T-helper 2 cell treated with Interferon-gamma antibody and Interleukin-4, amounts not matched to agents 100 ng/mL and 5 ng/mL, for 36 hours (primary cell): ENCODE results near the gene PRICKLE4. TPM values are rescaled to one million over a fixed set of nuclear protein-coding genes. Genes with fewer than 3 reads are reported as not detected.

Experiments used
- intact Hi-C: fragments of 100-400 bp; cut with micrococcal nuclease; formaldehyde crosslinking; loops from one replicate; pipeline ENCODE4 v1.15.1; 2023
- total RNA-seq: library from RNA; stranded (reverse); gene quantifications from 2 replicates; pipeline ENCODE4 v1.2.3, GENCODE V29; 2022

PRICKLE4 gene
- total RNA-seq, 1 donor from 2014 or later = not detected

DNA sequence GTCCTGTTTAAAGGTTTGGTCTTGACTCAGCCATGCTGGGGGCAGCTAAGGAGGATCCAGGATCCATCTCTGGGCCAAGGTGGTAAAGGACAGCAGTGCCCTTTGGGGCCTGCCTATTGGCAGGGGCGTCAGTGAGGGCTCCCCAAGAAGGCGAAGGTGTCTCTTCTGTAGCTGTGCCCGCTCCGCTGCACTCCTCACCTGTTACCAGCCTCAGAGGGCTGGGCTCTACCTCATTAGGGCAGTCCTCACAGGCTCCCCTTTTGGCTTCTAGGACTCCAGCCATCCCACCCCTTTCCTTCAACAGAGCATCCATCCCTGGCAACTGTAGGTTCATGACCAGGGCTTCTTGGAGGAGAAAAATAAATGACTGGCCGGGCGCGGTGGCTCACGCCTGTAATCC, 11.2 kb upstream of the PRICKLE4 start:
- intact Hi-C loops = no loop called here

DNA sequence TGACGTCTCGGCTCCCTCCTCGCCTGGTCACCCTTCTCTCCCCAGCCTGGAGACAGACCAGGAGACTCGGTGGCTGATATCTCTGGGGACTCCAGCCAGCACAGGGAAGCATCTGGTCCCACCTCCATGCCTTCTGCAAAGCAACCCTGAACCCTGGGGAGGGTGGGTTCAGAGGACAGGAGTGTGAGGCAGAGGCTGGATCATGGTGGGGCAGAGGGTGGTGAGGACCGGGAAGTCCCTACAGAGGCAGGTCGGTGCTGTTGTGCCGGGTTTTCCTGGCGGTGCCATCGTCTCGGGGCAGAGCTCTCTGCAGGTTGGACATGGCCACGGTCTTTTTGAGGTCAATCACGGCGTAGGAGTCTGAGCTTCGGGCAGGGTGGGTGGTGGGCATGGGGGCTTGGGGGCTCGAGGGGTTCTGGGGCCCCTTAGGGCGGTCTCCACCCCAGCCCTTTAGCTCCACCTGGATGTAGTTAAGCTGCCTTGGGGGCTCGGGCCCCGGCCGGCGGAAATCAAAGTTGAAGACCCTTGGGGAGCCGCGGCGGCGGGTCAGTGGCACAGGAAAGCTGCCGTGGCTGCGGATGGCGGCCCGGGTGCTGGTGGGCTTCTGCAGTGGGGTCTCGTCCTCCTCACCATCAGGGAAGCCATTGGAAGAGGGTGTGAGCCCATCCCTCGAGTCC, 10.1 kb upstream of the PRICKLE4 start:
- intact Hi-C loops = no loop called here

DNA sequence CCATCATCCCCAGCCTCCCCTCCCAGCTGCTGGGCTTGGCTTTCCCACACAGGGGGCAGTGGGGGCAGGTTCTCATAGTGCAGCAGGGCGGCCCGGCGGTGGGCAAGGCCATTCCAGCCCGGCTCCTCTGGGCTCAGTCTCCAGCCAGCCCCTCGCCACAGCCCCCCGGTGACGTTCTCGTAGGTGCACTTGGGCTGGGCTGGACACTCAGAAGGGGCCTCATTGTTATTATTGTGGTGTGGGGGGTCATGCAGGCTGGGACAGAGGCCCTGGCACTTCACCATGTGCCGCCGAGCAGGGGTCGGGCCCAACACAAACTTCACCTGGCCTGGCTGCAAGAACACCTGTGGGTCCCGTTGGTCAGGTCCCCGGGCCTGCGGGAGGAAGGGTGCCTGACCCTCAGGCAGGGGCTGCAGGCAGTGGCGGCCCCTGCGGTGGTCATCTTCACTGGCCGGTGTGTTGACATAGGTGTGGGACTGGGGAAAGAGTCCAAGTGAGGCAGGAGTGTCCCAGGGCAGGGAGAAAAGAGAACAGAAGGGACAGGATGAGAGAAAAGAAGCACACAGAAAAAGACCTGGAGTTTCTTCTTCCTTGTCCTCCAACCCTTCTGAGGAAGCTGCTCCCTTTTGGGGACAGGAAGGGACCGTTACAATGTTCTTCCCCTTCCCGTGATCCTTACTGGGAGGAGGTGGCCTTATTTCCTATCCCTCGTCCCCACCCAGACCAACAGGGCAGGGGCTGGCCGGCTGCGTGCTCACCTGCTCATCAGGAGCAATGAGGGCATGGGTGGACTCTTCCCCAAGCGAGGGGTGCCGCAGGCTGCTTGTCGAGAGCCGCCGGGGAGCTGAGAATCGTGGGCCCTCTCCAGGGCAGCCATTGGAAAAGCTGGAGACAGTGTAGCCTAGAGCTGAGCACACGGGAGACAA, 9.3 kb upstream of the PRICKLE4 start:
- intact Hi-C loops = no loop called here

DNA sequence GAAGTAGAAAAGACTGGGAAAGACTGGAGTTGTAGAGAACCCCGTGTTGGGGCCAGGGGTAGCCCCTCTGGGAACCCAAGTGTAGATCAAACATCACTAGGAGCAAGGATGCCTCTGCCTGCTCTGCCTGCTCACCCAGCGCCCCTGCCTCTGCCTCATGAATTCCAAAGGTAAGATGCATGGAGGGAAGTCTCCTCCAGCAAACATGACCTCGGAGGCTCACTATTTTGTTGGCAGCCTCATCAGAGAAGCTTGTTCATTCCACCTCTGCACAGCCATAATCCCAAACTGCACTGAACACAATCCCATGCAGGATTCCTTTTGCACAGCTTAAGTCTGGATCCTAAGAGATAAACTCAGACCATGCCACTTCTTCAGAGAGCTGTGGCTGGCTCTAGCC, 5.7 kb upstream of the PRICKLE4 start:
- intact Hi-C loops = no loop called here

DNA sequence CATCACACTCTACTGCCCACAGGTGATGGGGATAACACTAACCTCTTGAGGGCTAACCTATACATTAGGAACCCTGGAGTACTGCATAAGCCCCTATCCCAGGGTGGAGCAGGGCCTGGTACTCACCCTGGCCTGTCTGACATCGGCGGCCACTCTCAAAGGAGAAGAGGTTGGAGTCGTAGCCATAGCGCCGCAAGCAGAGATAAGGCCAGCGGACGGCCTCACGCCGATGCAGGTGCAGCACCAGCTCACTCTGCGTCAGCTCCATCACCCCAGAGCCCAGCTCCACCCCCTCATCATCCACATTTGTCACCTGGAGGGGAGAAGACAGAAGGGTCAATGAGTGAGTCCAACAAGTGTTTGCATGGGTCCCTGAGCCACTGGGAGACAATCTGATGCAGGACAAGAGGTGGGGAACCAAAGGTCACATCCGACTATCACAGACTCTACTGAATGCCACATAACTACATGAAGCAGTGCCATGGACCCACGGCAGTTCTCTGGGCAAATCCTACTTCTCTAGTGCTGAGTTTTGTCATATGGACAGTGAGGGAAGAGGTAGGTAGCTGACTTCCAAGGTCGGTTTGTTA, 5.2 kb upstream of the PRICKLE4 start:
- intact Hi-C loops = no loop called here

DNA sequence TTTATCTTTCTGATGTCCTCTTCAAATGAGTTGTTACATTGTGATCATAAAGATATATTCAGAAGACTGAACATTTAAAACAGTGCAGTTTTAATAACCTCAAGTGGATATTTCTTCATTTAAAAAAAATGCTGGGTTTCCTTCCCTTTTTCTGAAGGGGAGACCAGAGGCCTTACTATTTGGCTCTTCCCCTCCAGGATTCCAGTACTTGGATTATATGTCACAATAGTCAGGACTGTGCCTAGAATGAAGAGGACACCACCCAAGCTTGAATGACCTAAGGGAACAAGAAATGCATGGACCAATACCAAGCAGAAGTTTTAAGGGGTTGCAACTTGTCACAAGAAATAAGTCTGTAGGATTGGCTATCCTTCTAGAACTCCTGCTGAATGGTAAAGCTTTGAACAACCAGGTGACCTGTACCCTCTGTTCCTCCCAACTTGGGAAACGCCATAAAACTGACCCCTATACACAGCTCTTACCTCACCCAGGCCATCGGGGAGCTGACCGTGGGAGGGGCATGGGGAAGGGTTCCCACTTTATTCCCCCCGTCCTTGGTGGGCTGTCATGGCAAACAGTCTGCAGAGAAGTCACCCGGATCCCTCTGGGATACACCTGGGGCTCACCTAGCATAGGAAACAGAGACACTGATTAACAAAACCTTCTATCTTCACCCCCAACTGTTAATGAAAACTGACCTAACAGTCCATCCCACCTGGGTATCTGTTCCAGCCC, 2.9 kb upstream of the PRICKLE4 start:
- intact Hi-C loops = loop anchor here (2.0 kb wide), 1 partner anchor 95 kb away; no protein-coding TSS in a partner anchor

DNA sequence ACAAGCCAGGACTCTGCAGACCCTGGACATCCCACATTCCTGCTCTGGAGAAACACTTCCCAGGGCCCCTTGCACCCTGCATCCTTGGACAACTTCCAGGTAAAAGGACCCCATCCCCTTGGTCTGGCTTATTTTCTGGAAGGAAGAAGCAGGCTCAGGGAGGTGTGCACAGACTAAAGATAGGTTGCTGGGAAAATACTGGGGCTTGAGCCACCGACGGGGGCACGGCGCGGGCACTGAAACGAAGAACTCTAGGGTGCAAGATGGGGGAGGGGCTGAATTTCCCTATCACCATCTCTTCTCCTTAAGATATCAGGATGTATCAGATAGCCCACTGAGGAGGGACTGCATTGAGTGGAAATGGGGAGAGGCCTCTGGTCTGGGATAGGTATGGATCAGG, 1.7 kb upstream of the PRICKLE4 start:
- intact Hi-C loops = loop anchor here (1.0 kb wide), 2 partner anchors 8 to 387 kb away; partner anchors contain the start of gene TOMM6

DNA sequence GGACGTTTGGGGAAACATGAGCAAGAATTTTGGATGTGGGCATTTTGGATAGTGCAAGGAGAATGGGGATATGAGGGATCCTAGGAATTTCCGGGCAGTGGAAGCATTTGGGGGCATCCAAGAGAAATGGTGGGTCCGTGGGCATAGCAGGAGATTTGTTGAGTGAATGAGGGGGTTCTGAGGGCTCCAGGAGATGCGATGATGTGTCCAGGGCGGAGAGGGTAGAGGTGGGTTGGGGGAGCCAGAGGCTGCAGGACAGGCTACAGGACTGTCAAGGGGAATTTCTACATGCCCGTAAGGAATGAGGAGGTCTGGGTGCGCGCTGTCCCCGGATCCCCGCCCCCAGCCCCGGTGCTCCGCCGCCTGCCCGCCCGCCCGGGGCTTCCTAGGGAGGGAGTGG, 1.2 kb upstream of the PRICKLE4 start:
- intact Hi-C loops = loop anchor here (1.0 kb wide), 2 partner anchors 8 to 387 kb away; partner anchors contain the start of gene TOMM6

DNA sequence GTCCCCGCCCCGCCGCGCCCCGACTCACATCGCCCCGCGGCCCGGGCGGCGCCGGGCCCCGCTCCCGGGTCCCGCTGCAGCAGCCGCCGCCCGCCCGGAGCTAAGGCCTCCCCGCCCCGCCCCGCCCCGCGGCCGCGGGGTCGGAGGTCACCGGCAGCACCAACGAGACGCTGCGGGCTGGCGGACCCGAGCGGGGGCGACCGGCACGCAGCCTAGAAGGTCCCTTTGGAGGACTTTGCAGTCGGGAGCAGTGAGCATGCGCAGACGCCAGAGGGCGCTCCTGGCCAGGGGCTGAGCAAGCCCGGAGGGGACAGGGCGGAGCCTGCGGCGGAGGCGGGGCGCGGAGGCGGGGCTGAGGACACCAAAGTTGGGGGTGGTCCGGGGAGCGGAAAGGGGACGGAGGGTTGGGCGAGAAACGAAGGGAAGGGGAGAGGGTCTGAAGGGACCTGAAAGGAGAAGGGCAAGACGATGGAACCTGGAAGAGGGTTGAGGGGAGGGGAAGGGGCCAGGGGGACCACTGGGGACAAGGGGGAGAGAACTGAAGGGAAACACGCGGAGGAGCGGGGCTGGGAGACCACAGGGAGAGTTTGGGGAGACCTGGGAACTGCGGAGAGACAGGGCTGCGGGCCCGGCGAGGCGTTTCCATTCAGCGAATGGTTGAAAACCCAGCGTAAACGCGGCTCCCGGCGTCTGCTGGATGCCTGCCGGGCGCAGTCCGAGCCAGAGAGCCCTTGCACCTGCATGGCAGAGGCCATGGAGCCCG, 613 bp upstream of the PRICKLE4 start, which contains the start of gene FRS3:
Gene FRS3 (minus strand): TSS at position 113 of the 763 bp plus-strand sequence. CDS start 2,913 bp downstream, outside the sequence.
- intact Hi-C loops = loop anchor here (1.0 kb wide), 7 partner anchors 7 to 437 kb away; partner anchors contain the start of genes MRPS10, TAF8, TFEB and TOMM6

DNA sequence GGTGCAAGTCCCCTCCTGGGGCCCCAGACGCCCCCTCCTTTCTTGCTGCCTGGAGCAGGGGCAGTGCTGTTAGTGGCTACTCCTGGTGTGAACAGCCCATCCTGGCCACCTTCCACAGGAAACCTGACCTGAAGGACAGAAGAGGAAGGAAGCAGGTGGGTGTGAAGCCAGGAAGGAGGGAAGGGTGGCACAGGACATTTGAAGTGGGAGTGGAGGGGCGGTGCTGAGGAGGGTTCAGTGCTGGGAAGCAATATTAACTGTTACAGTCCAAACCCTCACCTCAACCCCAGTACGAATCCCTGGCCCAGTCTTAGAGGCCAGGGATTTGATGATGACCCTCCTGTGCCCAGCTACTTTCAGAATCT, 766 bp downstream of the PRICKLE4 start:
- intact Hi-C loops = no loop called here

DNA sequence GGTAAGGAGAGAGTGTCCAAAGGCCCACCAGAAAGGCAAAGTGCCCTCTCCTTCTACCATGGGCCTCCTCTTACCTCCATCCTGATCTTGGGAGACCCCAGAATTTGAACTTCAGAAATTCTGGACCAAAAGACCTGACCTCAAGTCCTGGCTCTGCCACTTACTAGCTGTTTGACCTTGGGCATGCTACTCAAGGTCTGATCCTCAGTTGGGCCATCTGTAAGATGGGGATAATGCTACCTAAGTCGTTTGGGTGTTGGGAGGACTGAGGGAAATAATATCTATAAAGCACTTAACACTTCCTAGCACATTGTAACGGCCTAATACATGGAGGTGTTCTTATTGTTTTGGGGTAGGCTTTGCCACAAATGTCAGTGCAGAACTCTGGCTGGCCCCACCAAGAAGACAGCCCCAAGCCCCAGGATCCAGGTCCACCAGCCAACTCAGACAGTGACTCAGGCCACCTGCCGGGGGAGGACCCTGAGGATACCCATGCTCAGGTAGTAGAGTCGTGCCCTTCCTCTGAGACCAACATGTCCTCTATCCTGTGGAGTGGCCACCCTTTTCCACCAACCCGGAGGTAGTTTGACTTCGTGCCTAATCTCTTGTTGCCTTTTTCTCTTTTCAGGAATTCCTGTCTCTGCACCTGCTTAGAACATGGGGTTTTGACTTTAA, 2.7 kb downstream of the PRICKLE4 start:
- intact Hi-C loops = no loop called here

DNA sequence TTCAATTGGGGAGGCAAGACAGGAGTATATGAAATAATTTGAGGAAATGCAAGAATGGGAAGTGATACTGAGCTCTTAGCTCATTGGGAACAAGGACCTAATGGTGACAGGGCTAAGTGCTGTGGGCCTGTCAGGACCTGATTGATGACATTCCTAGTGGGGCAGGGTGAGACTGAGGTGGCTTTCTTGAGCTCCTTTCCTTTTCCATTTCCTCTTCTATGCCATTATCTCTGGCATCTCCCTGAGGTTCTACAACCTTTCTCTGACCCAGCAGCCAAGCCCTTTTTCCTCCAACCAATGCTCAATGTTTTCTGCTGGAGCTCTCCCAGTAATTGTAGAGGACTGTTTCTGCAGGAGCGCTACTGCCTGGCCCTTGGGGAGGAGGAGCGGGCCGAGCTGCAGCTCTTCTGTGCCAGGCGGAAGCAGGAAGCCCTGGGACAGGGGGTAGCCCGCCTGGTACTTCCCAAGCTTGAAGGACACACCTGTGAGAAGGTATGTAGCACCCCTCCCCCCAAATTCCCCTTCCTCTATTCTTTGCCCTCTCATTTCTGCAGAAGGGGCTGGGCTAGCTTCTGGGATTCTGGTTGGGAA, 4.1 kb downstream of the PRICKLE4 start:
- intact Hi-C loops = loop anchor here (5.0 kb wide), 1 partner anchor 1388 kb away; the partner anchor contains the start of gene SRF

DNA sequence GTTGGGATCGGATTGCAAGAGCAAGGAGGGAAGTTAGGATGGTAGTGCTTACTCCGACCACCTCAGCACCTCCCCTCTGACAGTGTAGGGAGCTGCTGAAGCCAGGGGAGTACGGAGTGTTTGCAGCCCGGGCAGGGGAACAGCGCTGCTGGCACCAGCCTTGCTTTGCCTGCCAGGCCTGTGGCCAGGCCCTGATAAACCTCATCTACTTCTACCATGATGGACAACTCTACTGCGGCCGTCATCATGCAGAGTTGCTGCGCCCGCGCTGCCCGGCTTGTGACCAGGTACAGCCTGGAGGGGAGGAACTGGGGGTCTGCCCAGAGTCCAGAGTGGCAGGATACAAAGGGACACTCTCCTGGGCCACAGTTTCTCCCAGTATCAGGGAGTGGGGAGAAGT, 4.7 kb downstream of the PRICKLE4 start:
- intact Hi-C loops = loop anchor here (5.0 kb wide), 1 partner anchor 1387 kb away; the partner anchor contains the start of gene SRF

DNA sequence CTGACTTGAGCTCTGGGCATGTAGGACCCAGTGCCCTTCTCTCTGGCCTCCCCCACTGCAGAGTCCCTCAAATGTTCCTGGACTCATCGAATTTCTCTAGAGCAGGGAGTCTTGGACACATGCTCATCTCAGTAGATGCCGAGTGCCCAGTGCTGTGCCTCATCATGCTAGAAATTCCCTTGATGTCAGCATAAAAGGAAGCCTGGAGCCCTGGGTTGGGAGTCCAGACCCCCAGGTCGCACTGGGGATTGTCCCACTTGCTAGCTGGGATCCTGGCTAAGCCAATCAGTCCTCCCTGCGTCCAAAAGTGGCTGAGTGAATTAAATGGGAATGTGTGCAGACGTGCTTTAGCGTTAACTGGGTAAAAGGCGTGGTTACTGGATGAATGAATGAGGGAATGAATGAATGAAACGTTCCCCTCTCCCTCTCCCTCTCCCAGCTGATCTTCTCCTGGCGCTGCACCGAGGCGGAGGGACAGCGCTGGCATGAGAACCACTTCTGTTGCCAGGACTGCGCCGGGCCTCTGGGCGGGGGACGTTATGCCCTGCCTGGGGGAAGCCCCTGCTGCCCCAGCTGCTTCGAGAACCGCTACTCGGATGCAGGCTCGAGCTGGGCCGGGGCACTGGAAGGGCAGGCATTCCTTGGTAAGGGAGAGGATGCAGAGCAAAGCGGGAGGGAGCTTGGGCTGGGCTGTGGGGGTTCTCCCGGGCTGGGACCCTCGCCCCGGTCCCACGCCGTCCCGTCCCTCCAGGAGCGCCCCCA, 5.3 kb downstream of the PRICKLE4 start:
- intact Hi-C loops = loop anchor here (2.0 to 5.0 kb wide), 6 partner anchors 103 to 1386 kb away; partner anchors contain the start of genes NFYA, OARD1, SRF and UBR2

DNA sequence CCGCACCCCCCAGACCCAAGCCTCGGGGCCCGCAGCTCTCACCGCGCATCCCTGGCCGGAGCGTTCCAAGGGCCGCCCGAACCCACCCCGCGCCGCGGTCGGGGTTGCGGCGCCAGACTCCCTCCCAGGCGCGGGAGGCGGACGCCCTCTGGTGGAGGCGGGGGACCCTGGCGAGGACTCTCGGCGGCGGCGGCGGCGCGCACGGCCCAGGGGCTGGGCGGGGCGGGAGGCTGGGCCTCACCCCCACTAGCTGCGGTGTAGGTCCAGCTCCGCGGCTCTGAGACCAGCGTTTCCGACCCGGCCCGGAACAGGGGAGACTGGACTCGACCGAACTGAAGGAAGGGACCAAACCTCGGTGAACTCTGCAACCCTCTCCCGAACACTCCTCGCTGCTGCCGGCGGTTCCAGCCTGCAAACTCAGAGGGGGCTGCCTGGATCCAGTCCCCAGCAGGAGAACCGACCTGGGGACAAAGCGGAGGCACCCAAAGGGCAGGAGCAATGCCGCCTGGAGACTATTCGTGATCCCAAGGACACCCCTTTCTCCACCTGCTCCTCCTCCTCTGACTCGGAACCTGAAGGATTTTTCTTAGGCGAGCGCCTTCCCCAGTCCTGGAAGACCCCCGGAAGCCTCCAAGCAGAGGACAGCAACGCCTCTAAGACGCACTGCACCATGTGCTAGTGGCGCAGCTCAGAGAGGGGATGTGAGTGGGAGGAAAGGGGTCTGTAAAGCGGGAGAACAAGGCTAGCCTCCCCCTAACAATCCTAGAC, 6.1 kb downstream of the PRICKLE4 start:
- intact Hi-C loops = loop anchor here (1.0 to 5.0 kb wide), 13 partner anchors 7 to 1386 kb away; partner anchors contain the start of genes BYSL, FRS3, MED20 and MRPS10

DNA sequence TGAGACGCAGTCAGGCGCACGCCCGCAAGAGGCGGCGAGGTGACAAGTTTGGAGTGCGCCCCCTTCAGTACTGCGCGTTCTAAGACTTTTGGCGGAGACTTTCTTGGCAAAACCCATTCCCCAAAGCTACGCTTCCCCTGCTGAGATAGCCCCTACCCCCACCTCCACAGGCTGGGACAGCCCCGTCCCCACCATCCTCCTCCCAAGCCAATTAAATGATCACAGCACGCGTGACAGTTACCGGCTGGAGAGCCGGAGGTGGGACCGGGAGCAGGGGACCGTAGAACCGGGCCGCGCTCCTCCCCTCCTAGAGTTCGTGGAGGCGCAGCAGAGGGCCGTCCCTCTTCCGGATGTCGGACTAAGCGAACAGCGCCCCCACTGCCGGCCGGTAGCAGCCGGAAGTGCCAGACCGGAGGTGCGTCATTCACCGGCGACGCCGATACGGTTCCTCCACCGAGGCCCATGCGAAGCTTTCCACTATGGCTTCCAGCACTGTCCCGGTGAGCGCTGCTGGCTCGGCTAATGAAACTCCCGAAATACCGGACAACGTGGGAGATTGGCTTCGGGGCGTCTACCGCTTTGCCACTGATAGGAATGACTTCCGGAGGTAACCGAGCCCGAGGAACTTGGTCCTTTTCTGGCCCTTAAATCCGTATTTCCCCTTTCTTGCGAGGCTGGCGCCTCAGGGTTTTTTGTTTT, 6.8 kb downstream of the PRICKLE4 start, which contains the start of gene TOMM6:
Gene TOMM6 (plus strand): TSS at position 476 of the 699 bp plus-strand sequence. CDS start 4 bp downstream, at position 480.
- intact Hi-C loops = loop anchor here (1.0 to 5.0 kb wide), 13 partner anchors 8 to 1385 kb away; partner anchors contain the start of genes BYSL, FRS3, MED20 and MRPS10

DNA sequence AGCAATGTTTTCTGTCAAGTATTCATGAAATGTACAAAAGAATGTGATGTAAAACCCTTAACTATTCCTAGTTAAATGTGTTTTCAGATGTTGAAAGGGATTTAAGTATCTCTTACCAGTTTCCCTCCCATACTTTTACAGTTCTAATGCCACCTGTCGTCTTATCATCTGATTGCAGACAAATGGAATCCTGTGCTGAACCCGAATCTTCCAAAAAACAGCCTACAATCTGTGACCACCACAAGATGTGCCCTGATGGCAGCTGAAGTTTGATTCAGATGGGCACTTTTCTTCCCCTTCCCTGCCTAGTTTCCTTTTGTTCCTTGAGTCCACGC, 8.8 kb downstream of the PRICKLE4 start:
- intact Hi-C loops = loop anchor here (5.0 kb wide), 1 partner anchor 1383 kb away; the partner anchor contains the start of gene SRF
